Kidney (tissue), 14 donors: ENCODE results near the gene PYDC2. TPM values are rescaled to one million over a fixed set of nuclear protein-coding genes. Genes with fewer than 3 reads are reported as not detected.

Experiments
- DNase-seq, 5 donors: peaks; one replicate each; pipeline ENCODE4 v3.0.0-alpha.2; 2013 to 2020
- FAIRE-seq: peaks from 2 replicates; lab custom pipeline; 2012; peaks lifted over from hg19 to GRCh38; lab: Jason Lieb, UNC
- H3K27ac ChIP-seq, 2 donors: one replicate each; pipeline ENCODE4 v1.7.0; 2013; ENCODE audit warnings: low read depth in 2 of 2, low read length in 2 of 2, inconsistent platforms in 1 of 2
- H3K27me3 ChIP-seq: one replicate; pipeline ENCODE4 v1.7.1; 2013; ENCODE audit warnings: low read length, inconsistent platforms; ENCODE audit not compliant: control insufficient read depth, insufficient read depth
- H3K36me3 ChIP-seq, 3 donors: one replicate each; pipeline versions ENCODE4 v1.7.0 to v1.7.1; 2013; ENCODE audit warnings: low read length in 3 of 3, control low read depth in 1 of 3, inconsistent platforms in 1 of 3; ENCODE audit not compliant: insufficient read depth in 3 of 3, control insufficient read depth in 2 of 3
- H3K4me1 ChIP-seq, 3 donors: one replicate each; pipeline versions ENCODE4 v1.7.0 to v1.7.1; 2013; ENCODE audit warnings: low read length in 3 of 3, inconsistent platforms in 1 of 3, low read depth in 1 of 3; ENCODE audit not compliant: control insufficient read depth in 2 of 3, insufficient read depth in 2 of 3
- H3K4me3 ChIP-seq, 3 donors: one replicate each; pipeline versions ENCODE4 v1.7.0 to v1.8.1; 2013; ENCODE audit warnings: low read length in 3 of 3, control low read depth in 1 of 3, inconsistent platforms in 1 of 3
- H3K9ac ChIP-seq, 3 donors: one replicate each; pipeline versions ENCODE4 v1.7.0 to v1.7.1; 2013; ENCODE audit warnings: low read length in 3 of 3, control low read depth in 1 of 3, inconsistent platforms in 1 of 3
- H3K9me3 ChIP-seq, 3 donors: one replicate each; pipeline versions ENCODE4 v1.7.0 to v1.7.1; 2013; ENCODE audit warnings: low read length in 3 of 3, control low read depth in 1 of 3, inconsistent platforms in 1 of 3; ENCODE audit not compliant: control insufficient read depth in 2 of 3, insufficient read depth in 1 of 3
- CTCF ChIP-seq: IDR thresholded peaks from 3 replicates; pipeline ENCODE4 v1.5.1; 2012; ENCODE audit warnings: mild to moderate bottlenecking, moderate library complexity, borderline replicate concordance; ENCODE audit not compliant: insufficient read depth; ENCODE audit errors: extremely low read depth
- intact Hi-C: fragments of 100-400 bp; cut with DNase I; formaldehyde crosslinking; loops from one replicate; pipeline ENCODE4 v1.11.1; 2022
- polyA plus RNA-seq: library from polyadenylated mRNA; stranded (reverse); fragments of 350-450 nt; fragmentation: Illumina TruSeq; extraction: RNeasy Lipid Tissue Mini Kit (QIAGEN cat#74804); gene quantifications from one replicate; pipeline ENCODE4 v1.2.3, GENCODE V29; 2014; ENCODE audit warnings: low read depth, low replicate concordance; ENCODE audit not compliant: insufficient read depth
- total RNA-seq: library from RNA; stranded (reverse); fragmentation: NEBNext Ultra II Directional; extraction: Animal tissue kit (Norgen Biotek cat#: 25700); gene quantifications from one replicate; pipeline ENCODE4 v1.2.1, GENCODE V29; 2021
- donor health status: control.
- donor health status: control.
- donor health status: control.
- donor health status: control.
- donor health status: control.
- donor health status: DM: yes; HTN: yes; CAD: no.
- donor health status: Normal renal cell carcinoma (clear cell type).

PYDC2 gene
- total and polyA plus RNA-seq, 2 donors from 2014 or later, result not detected

GRCh38 chr3:191424881-191425280 is 36.1 kb upstream of the PYDC2 start:
- no peaks in the 10 kb centered on the region for H3K4me1 ChIP-seq
- H3K27me3 ChIP-seq, result no peaks in the 10 kb centered on the region
- no peaks in the 10 kb centered on the region for H3K36me3 ChIP-seq
- no peak overlapping the region for H3K27ac ChIP-seq
- intact Hi-C loops, result no loop called here
- no peak overlapping the region for H3K9ac ChIP-seq
- H3K9me3 ChIP-seq, result peaks cover 0 to 4% (median 0%) of the 10 kb centered on the region in 3 donors
- H3K4me3 ChIP-seq, result no peak overlapping the region
- TF ChIP-seq CTCF, result no peak
- DNase-seq (peak in 3 of 5 donors; percentile 27 to 38 (median 32)), FAIRE-seq (no peak)

GRCh38 chr3:191425322-191425734 is 35.6 kb upstream of the PYDC2 start:
- intact Hi-C loops, result no loop called here
- no peak for FAIRE-seq
- H3K4me3 ChIP-seq, result no peak overlapping the region

GRCh38 chr3:191426311-191426710 is 34.7 kb upstream of the PYDC2 start:
- Histone ChIP-seq H3K4me3 (no peak overlapping the region), H3K36me3 (no peaks in the 10 kb centered on the region), H3K9me3 (peaks cover 0 to 4% (median 0%) of the 10 kb centered on the region in 3 donors), H3K27ac (no peak overlapping the region), H3K27me3 (no peaks in the 10 kb centered on the region), H3K4me1 (no peaks in the 10 kb centered on the region), H3K9ac (no peak overlapping the region)
- FAIRE-seq, result no peak
- intact Hi-C loops, result no loop called here
- TF ChIP-seq CTCF, result no peak
- DNase-seq, result no peak

More at GRCh38 chr3:191425322-191425734, 35.6 kb upstream of the PYDC2 start:
- DNase-seq, result no peak
- Histone ChIP-seq H3K27me3 (no peaks in the 10 kb centered on the region), H3K4me1 (no peaks in the 10 kb centered on the region), H3K36me3 (no peaks in the 10 kb centered on the region), H3K9me3 (peaks cover 0 to 4% (median 0%) of the 10 kb centered on the region in 3 donors), H3K9ac (no peak overlapping the region), H3K27ac (no peak overlapping the region)
- TF ChIP-seq CTCF, result no peak

- DNase-seq (no peak), FAIRE-seq (peak; percentile 89)
- TF ChIP-seq CTCF, result no peak
- H3K36me3 ChIP-seq, result no peaks in the 10 kb centered on the region
- H3K4me3 ChIP-seq, result no peak overlapping the region
- H3K9me3 ChIP-seq, result peaks cover 0 to 4% (median 0%) of the 10 kb centered on the region in 3 donors
- no peaks in the 10 kb centered on the region for H3K27me3 ChIP-seq
- H3K27ac ChIP-seq, result no peak overlapping the region
- H3K4me1 ChIP-seq, result no peaks in the 10 kb centered on the region
- intact Hi-C loops, result no loop called here
- H3K9ac ChIP-seq, result no peak overlapping the region
These were observed 32.8 kb upstream of the PYDC2 start for GRCh38 chr3:191428177-191428576.
